Measurements from ENCODE around the gene PIBF1. TPM values are rescaled to one million over a fixed set of nuclear protein-coding genes. Genes with fewer than 3 reads are reported as not detected.

Gene PIBF1
- total and polyA plus RNA-seq, 2 of the 4 experiments (the other 2 are of a cell fraction): 5.1 to 13.3 TPM

DNA sequence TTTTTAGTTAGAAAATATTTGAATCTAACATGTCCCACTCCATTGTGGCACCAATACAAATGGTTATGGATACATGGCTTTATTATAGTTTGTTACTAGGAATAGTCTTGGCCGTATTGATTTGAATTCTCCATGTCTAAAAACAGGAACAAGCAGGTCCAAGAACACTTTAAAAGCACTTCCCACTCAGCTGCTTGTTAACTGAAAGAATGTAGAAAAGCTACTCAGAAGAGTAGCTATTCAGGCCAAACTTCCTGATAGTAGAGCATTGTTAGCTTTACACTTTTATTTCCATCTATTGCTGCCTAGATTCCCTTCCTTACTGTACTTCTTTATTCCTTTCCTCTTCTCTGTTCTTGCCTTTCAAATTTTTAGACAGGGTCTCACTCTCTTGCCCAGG lies 6.9 kb downstream of the PIBF1 start:
- BruUV-seq (replicated peaks): no TSS peak
- in situ Hi-C loops (cut with MboI; ENCODE audit: low sequenced_read_pairs): no loop called here
- Histone ChIP-seq H3K27me3 (ENCODE audit: control insufficient read depth, insufficient read depth, low read length) (no peaks in the 10 kb centered on the region), H3K23ac (ENCODE audit: low read depth, low read length) (no peak overlapping the region), H2BK20ac (ENCODE audit: low read depth, low read length) (no peak overlapping the region), H3K4ac (ENCODE audit: low read depth, low read length) (no peak overlapping the region), H2BK120ac (ENCODE audit: low read depth, low read length) (no peak overlapping the region), H4K20me1 (ENCODE audit: insufficient read depth, low read length) (no peaks in the 10 kb centered on the region), H3K79me1 (ENCODE audit: low read depth in 1 of 2, low read length in 2 of 2) (peaks cover 21 to 39% of the 10 kb centered on the region in 2 experiments), H2BK5ac (ENCODE audit: low read depth, low read length, poor library complexity, severe bottlenecking) (no peak overlapping the region), H3K18ac (ENCODE audit: low read depth, low read length) (no peak overlapping the region), H2AK5ac (ENCODE audit: low read depth, low read length) (no peak overlapping the region), H2BK15ac (ENCODE audit: low read depth, low read length) (no peak overlapping the region), H3K27ac (ENCODE audit: insufficient read depth, low read length) (no peak overlapping the region), H3K36me3 (ENCODE audit: control insufficient read depth, insufficient read depth, low read length) (peaks cover 12% of the 10 kb centered on the region), H3K4me3 (ENCODE audit: insufficient read depth, low read depth, low read length) (no peak overlapping the region), H3K4me2 (ENCODE audit: low read depth, low read length) (no peak overlapping the region), H2AK9ac (replicated peaks; ENCODE audit: low read depth, low read length, poor library complexity) (no peak overlapping the region), H3K56ac (ENCODE audit: extremely low read depth, insufficient read depth, low read length) (no peak overlapping the region), H3K14ac (replicated peaks; ENCODE audit: low read depth, low read length) (no peak overlapping the region), H2AFZ (replicated peaks; ENCODE audit: low read length, poor library complexity) (no peak overlapping the region), H3K9ac (ENCODE audit: low read depth, low read length) (no peak overlapping the region), H4K91ac (ENCODE audit: insufficient read depth, low read depth, low read length) (no peak overlapping the region), H4K8ac (ENCODE audit: low read depth in 2 of 2, low read length in 2 of 2) (no peak overlapping the region), H3K4me1 (ENCODE audit: control insufficient read depth, insufficient read depth, low read length) (no peaks in the 10 kb centered on the region), H3K9me1 (ENCODE audit: insufficient read depth, low read length) (no peaks in the 10 kb centered on the region; the same call in 1 of the 2 replicates), H4K5ac (ENCODE audit: low read depth, low read length) (no peak overlapping the region), H3K9me3 (ENCODE audit: control insufficient read depth, insufficient read depth, low read length) (no peaks in the 10 kb centered on the region)
- intact Hi-C loops (cut with micrococcal nuclease): no loop called here
- ATAC-seq (ENCODE audit: low read depth): no peak
- CTCF ChIA-PET: interaction anchor here (0.7 to 1.0 kb wide), 2 partner anchors 16 to 919 kb away, joined by 3 to 4 read pairs; no protein-coding TSS in a partner anchor
- POLR2A ChIA-PET (ENCODE audit: unreplicated experiment): no interaction called here
- dilution Hi-C loops (cut with HindIII; ENCODE audit: low sequenced_read_pairs, unreplicated experiment): no loop called here
- DNase-seq: no peak
- WGBS, 2 experiments (ENCODE audit: extremely low coverage in 2 of 2, insufficient read length in 1 of 2): no CpG with 5 or more reads among the region's 1 CpG
- TF ChIP-seq, protein P1, sequence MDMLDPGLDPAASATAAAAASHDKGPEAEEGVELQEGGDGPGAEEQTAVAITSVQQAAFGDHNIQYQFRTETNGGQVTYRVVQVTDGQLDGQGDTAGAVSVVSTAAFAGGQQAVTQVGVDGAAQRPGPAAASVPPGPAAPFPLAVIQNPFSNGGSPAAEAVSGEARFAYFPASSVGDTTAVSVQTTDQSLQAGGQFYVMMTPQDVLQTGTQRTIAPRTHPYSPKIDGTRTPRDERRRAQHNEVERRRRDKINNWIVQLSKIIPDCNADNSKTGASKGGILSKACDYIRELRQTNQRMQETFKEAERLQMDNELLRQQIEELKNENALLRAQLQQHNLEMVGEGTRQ (IDR thresholded peaks at IDR 0.05; ENCODE audit: low read depth, low read length): no peak
- no peak for TF ChIP-seq MAFK (IDR thresholded peaks at IDR 0.05; ENCODE audit: low read depth, low read length)
- TF ChIP-seq MAZ (IDR thresholded peaks at IDR 0.05; ENCODE audit: borderline replicate concordance, low read depth, low read length): no peak
- TF ChIP-seq CEBPB (IDR thresholded peaks at IDR 0.05; ENCODE audit: low read depth, low read length): no peak

Measured in IMR-90 (cell line).